BE2C (cell line): ENCODE data around the gene GEMIN4.

Source experiments
- DNase-seq: peaks from one replicate; pipeline ENCODE4 v3.0.0-alpha.2; 2020
- H3K27me3 ChIP-seq: fragments of 250-450 bp; sonication (Bioruptor Pico); 2 replicates; pipeline ENCODE4 v1.5.1; 2020; ENCODE audit warnings: mild to moderate bottlenecking
- H3K36me3 ChIP-seq: fragments of 250-450 bp; sonication (Bioruptor Pico); 2 replicates; pipeline ENCODE4 v1.5.1; 2020; ENCODE audit warnings: mild to moderate bottlenecking
- H3K4me1 ChIP-seq: fragments of 250-450 bp; sonication (Bioruptor Pico); 2 replicates; pipeline ENCODE4 v1.5.1; 2020
- H3K4me3 ChIP-seq: 2 replicates; pipeline ENCODE4 v1.5.1; 2011; ENCODE audit warnings: low read depth, low read length
- H3K9me3 ChIP-seq: fragments of 250-450 bp; sonication (Bioruptor Pico); 2 replicates; pipeline ENCODE4 v1.5.1; 2020
- CTCF ChIP-seq: IDR thresholded peaks from 2 replicates; pipeline ENCODE4 v1.5.1; 2012; ENCODE audit warnings: mild to moderate bottlenecking, low read depth, low read length

The GEMIN4 gene

GRCh38 chr17:744937-745336 is 7.1 kb downstream of the GEMIN4 start:
- Histone ChIP-seq H3K4me3 (no peak overlapping the region), H3K4me1 (no peaks in the 10 kb centered on the region), H3K9me3 (no peaks in the 10 kb centered on the region), H3K27me3 (no peaks in the 10 kb centered on the region), H3K36me3 (peaks cover 31% of the 10 kb centered on the region)
- no peak for DNase-seq
- TF ChIP-seq CTCF = no peak

- H3K4me1 ChIP-seq = no peaks in the 10 kb centered on the region
- DNase-seq = no peak
- TF ChIP-seq CTCF = no peak
- no peaks in the 10 kb centered on the region for H3K27me3 ChIP-seq
- no peaks in the 10 kb centered on the region for H3K9me3 ChIP-seq
- H3K4me3 ChIP-seq = no peak overlapping the region
- peaks cover 36% of the 10 kb centered on the region for H3K36me3 ChIP-seq
These were observed 8.9 kb downstream of the GEMIN4 start for GRCh38 chr17:743139-743538.

- TF ChIP-seq CTCF = no peak
- no peaks in the 10 kb centered on the region for H3K4me1 ChIP-seq
- no peaks in the 10 kb centered on the region for H3K9me3 ChIP-seq
- H3K36me3 ChIP-seq = peaks cover 31% of the 10 kb centered on the region
- no peak overlapping the region for H3K4me3 ChIP-seq
- no peaks in the 10 kb centered on the region for H3K27me3 ChIP-seq
- no peak for DNase-seq
These were observed 9.8 kb downstream of the GEMIN4 start for GRCh38 chr17:742147-742793.

GRCh38 chr17:740240-741017 is 11.6 kb downstream of the GEMIN4 start:
- Histone ChIP-seq H3K4me1 (no peaks in the 10 kb centered on the region), H3K9me3 (no peaks in the 10 kb centered on the region), H3K4me3 (no peak overlapping the region), H3K36me3 (peaks cover 17% of the 10 kb centered on the region), H3K27me3 (no peaks in the 10 kb centered on the region)
- TF ChIP-seq CTCF = no peak
- DNase-seq = no peak

GRCh38 chr17:737561-738113 is 14.4 kb downstream of the GEMIN4 start:
- peaks cover 4% of the 10 kb centered on the region; the same call in 1 of the 2 replicates for H3K36me3 ChIP-seq
- no peaks in the 10 kb centered on the region for H3K27me3 ChIP-seq
- no peak overlapping the region for H3K4me3 ChIP-seq
- no peak for DNase-seq
- no peaks in the 10 kb centered on the region for H3K4me1 ChIP-seq
- TF ChIP-seq CTCF = no peak
- H3K9me3 ChIP-seq = no peaks in the 10 kb centered on the region

GRCh38 chr17:733743-734142 is 18.3 kb downstream of the GEMIN4 start:
- no peaks in the 10 kb centered on the region for H3K27me3 ChIP-seq
- DNase-seq = no peak
- no peak for TF ChIP-seq CTCF
- H3K4me1 ChIP-seq = no peaks in the 10 kb centered on the region
- H3K4me3 ChIP-seq = peak overlapping the region; percentile 62
- H3K36me3 ChIP-seq = 0 out of 2 replicates have a peak, but pooled peaks cover 4% of the 10 kb centered on the region
- no peaks in the 10 kb centered on the region for H3K9me3 ChIP-seq
